Sigmoid colon (tissue), 4 donors: ENCODE results near the gene UTS2.

Experiments
- POLR2A ChIP-seq, 2 donors: fragments of 450-650 bp; IDR thresholded peaks; one replicate each; pipeline ENCODE4 v1.6.1; 2016; ENCODE audit warnings: antibody characterized with exemption in 2 of 2, mild to moderate bottlenecking in 2 of 2, moderate library complexity in 2 of 2
- POLR2AphosphoS5 ChIP-seq, 4 donors: sonication (generic); formaldehyde crosslinking; IDR thresholded peaks; one replicate each; pipeline ENCODE4 v1.6.1; 2017; ENCODE audit warnings: antibody characterized with exemption in 4 of 4
- TF ChIP-seq, protein P1 (sequence below), 4 experiments: fragments of 450-650 bp in 3 of 4; fragments of 200-600 bp in 1 of 4; IDR thresholded peaks; one replicate each; pipeline ENCODE4 v1.5.1; 2016 to 2019; ENCODE audit warnings: antibody characterized with exemption in 4 of 4, mild to moderate bottlenecking in 3 of 4, moderate library complexity in 2 of 4

DNA sequence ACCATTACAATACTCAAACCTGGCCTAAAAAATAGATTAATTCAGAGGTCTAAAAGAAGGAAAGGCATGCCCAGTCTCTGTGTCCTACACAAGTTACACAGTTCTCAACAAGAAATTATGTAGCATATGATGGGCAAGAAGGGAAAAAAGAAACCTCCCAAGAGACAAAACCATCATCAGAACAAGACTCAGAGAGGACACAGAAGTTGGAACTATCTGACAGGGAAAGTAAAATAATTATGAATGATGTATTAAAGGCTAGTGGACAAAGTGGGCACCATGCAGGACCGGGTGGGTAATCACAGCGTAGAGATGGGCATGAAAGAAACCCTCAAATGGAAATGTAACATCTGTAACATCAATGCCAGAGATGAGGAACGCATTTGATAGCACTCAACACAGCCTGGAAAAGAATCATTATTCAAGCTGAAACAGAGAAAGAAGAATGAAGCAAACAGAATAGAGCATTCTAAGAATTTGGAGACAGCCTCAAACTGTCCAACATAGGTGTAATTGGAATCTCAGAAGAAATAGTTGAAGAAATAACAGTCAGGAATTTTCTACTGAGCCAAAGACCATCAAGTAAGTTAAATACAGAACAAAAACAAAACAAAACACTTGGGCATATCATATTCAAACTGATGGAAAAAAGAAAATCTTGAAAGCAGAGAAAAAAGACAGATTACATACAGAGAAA, 39.0 kb downstream of the UTS2 start:
- TF ChIP-seq, protein P1, sequence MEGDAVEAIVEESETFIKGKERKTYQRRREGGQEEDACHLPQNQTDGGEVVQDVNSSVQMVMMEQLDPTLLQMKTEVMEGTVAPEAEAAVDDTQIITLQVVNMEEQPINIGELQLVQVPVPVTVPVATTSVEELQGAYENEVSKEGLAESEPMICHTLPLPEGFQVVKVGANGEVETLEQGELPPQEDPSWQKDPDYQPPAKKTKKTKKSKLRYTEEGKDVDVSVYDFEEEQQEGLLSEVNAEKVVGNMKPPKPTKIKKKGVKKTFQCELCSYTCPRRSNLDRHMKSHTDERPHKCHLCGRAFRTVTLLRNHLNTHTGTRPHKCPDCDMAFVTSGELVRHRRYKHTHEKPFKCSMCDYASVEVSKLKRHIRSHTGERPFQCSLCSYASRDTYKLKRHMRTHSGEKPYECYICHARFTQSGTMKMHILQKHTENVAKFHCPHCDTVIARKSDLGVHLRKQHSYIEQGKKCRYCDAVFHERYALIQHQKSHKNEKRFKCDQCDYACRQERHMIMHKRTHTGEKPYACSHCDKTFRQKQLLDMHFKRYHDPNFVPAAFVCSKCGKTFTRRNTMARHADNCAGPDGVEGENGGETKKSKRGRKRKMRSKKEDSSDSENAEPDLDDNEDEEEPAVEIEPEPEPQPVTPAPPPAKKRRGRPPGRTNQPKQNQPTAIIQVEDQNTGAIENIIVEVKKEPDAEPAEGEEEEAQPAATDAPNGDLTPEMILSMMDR (IDR thresholded peaks at IDR 0.05), result no peak
- no peak for TF ChIP-seq POLR2A (IDR thresholded peaks at IDR 0.05)
- TF ChIP-seq POLR2AphosphoS5 (IDR thresholded peaks at IDR 0.05), result no peak
